ENCODE measurements around the gene NR6A1. TPM values are rescaled to one million over a fixed set of nuclear protein-coding genes. Genes with fewer than 3 reads are reported as not detected.
"Not testable (repeated sequence)": the region's sequence is repeated elsewhere in the genome, so short reads cannot be mapped to it uniquely, and the experiment has no call there.

The NR6A1 gene
- total and polyA plus RNA-seq, 9 donors = 0.41 to 0.93 (median 0.62) TPM

- Histone ChIP-seq H3K9me3 (replicated peaks; ENCODE audit: control insufficient read depth, low read depth, low read length) (no peaks in the 10 kb centered on the region), H3K27me3 (ENCODE audit: control insufficient read depth, insufficient read depth, low read length) (no peaks in the 10 kb centered on the region), H3K4me3 (ENCODE audit: low read length) (no peak overlapping the region), H3K27ac (ENCODE audit: low read length) (no peak overlapping the region), H3K36me3 (ENCODE audit: control insufficient read depth, insufficient read depth, low read length) (no peaks in the 10 kb centered on the region), H3K4me1 (ENCODE audit: control insufficient read depth, insufficient read depth, low read length) (peaks cover 4% of the 10 kb centered on the region)
- 63% methylated on average over 6 of the region's 11 CpGs for WGBS (ENCODE audit: insufficient coverage)
- peak; percentile 10 for DNase-seq
Measured at GRCh38 chr9:124621371-124622328, 149.5 kb downstream of the NR6A1 start.

GRCh38 chr9:124618476-124618875 lies 152.6 kb downstream of the NR6A1 start:
- no peaks in the 10 kb centered on the region for H3K27me3 ChIP-seq (ENCODE audit: control insufficient read depth, insufficient read depth, low read length)
- no peak overlapping the region for H3K27ac ChIP-seq (ENCODE audit: low read length)
- no peak for DNase-seq
- 80% methylated on average over 1 of the region's 3 CpGs for WGBS (ENCODE audit: insufficient coverage)
- no peaks in the 10 kb centered on the region for H3K9me3 ChIP-seq (replicated peaks; ENCODE audit: control insufficient read depth, low read depth, low read length)
- H3K36me3 ChIP-seq (ENCODE audit: control insufficient read depth, insufficient read depth, low read length) = no peaks in the 10 kb centered on the region
- H3K4me3 ChIP-seq (ENCODE audit: low read length) = no peak overlapping the region
- H3K4me1 ChIP-seq (ENCODE audit: control insufficient read depth, insufficient read depth, low read length) = no peaks in the 10 kb centered on the region

DNA sequence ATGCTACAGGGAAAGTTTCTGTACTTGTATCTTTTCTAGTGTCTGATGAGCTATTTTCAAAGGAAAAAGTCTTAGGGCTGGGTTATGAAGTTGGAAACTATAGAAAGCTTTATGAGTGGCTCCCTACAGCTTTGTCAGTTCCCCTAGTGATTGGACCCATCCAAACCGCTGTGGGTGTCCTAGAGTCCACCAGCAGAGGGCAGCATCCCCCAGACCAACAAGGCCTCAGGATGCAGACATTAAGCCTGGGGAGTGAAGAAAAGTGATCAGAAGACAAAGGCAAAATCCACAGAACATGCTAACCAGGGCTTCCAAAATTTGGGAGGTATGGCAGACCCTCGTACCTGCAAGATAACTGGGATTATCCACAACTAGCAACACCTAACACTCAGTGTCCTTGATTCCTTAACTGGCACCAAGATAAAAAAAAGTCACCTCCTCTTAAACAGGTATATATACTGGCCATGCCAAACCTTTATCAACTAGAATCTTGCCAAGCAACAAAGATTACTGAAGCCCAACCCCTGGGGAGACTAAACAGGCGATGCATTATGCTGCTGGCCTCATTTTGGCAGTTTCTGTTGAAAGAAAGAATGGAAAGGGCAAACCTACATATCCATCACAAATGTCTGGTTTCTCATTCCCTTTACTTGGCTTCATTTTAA lies 153.5 kb downstream of the NR6A1 start:
- no peaks in the 10 kb centered on the region for H3K36me3 ChIP-seq (ENCODE audit: control insufficient read depth, insufficient read depth, low read length)
- 0% methylated on average over 1 of the region's 3 CpGs for WGBS (ENCODE audit: insufficient coverage)

GRCh38 chr9:124616961-124617360 lies 154.2 kb downstream of the NR6A1 start:
- no peak overlapping the region for H3K4me3 ChIP-seq (ENCODE audit: low read length)
- H3K9me3 ChIP-seq (replicated peaks; ENCODE audit: control insufficient read depth, low read depth, low read length) = no peaks in the 10 kb centered on the region
- 71% methylated on average over 1 of the region's 3 CpGs for WGBS (ENCODE audit: insufficient coverage)
- no peaks in the 10 kb centered on the region for H3K36me3 ChIP-seq (ENCODE audit: control insufficient read depth, insufficient read depth, low read length)
- H3K4me1 ChIP-seq (ENCODE audit: control insufficient read depth, insufficient read depth, low read length) = no peaks in the 10 kb centered on the region
- H3K27ac ChIP-seq (ENCODE audit: low read length) = no peak overlapping the region
- no peak for DNase-seq
- H3K27me3 ChIP-seq (ENCODE audit: control insufficient read depth, insufficient read depth, low read length) = no peaks in the 10 kb centered on the region

More for the DNA sequence above, 153.5 kb downstream of the NR6A1 start:
- Histone ChIP-seq H3K4me1 (ENCODE audit: control insufficient read depth, insufficient read depth, low read length) (no peaks in the 10 kb centered on the region), H3K4me3 (ENCODE audit: low read length) (no peak overlapping the region), H3K27me3 (ENCODE audit: control insufficient read depth, insufficient read depth, low read length) (no peaks in the 10 kb centered on the region), H3K27ac (ENCODE audit: low read length) (no peak overlapping the region), H3K9me3 (replicated peaks; ENCODE audit: control insufficient read depth, low read depth, low read length) (no peaks in the 10 kb centered on the region)
- DNase-seq = peak; percentile 88

GRCh38 chr9:124615840-124616239 lies 155.3 kb downstream of the NR6A1 start:
- DNase-seq; H3K27ac ChIP-seq (ENCODE audit: low read length); H3K27me3 ChIP-seq (ENCODE audit: control insufficient read depth, insufficient read depth, low read length); H3K9me3 ChIP-seq (replicated peaks; ENCODE audit: control insufficient read depth, low read depth, low read length); H3K36me3 ChIP-seq (ENCODE audit: control insufficient read depth, insufficient read depth, low read length); H3K4me3 ChIP-seq (ENCODE audit: low read length); H3K4me1 ChIP-seq (ENCODE audit: control insufficient read depth, insufficient read depth, low read length): not testable (repeated sequence)
- WGBS (ENCODE audit: insufficient coverage) = 88% methylated on average over 5 of the region's 7 CpGs

DNA sequence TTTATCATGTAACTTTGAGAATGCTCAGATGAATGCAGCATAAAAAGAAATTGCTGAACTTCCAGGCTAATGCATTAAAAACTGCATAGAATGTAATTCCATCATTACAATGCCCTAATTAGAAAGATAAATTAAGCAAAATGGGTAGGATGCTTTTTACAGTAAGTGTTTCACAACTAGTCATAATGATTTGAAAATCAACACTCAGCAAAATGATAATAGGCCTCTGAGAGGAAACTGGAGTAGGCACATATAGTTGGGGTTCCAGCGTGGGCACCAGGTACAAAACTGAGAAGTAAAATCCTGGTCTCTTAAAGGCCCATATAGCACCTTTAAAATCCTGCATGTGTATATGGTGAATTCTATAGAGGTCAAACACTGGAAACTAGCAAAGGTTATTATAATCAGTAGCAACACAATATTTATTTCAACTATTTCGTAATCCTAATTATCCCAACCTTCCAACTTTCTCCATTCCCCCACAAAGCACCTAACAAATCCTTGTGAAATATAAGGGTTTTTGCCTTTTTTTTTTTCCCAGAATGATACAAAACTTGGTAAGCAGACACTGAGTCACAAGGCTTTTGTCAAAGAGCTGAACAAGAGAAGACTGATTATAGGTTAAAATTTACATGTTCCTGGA lies 155.9 kb downstream of the NR6A1 start:
- no peaks in the 10 kb centered on the region for H3K9me3 ChIP-seq (replicated peaks; ENCODE audit: control insufficient read depth, low read depth, low read length)
- no peaks in the 10 kb centered on the region for H3K36me3 ChIP-seq (ENCODE audit: control insufficient read depth, insufficient read depth, low read length)
- H3K4me1 ChIP-seq (ENCODE audit: control insufficient read depth, insufficient read depth, low read length) = no peaks in the 10 kb centered on the region
- H3K27ac ChIP-seq (ENCODE audit: low read length) = no peak overlapping the region
- no CpG with 5 or more reads among the region's 2 CpGs for WGBS (ENCODE audit: insufficient coverage)
- no peak overlapping the region for H3K4me3 ChIP-seq (ENCODE audit: low read length)
- DNase-seq = no peak
- H3K27me3 ChIP-seq (ENCODE audit: control insufficient read depth, insufficient read depth, low read length) = no peaks in the 10 kb centered on the region

DNA sequence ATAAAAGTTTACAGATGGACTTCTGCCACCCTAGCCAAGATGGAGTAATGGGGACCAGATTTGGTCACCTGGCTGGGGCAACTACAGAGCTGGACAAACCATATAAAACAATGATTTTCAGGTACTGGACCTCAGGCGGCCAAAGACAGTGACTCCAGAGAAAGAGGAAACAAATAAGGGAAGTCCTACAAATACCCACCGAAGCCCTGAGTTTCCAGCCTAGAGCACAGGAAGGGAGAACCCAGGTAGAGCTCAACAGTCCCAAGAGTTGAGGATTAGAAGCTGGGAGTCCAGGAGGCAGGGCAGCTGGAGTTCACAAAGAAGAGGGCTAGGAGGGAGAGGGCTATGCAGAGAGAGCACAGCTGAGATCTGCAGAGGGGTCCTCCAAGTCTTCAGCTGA lies 157.3 kb downstream of the NR6A1 start:
- WGBS (ENCODE audit: insufficient coverage) = 100% methylated on average over 1 of the region's 2 CpGs
- no peak overlapping the region for H3K27ac ChIP-seq (ENCODE audit: low read length)

DNA sequence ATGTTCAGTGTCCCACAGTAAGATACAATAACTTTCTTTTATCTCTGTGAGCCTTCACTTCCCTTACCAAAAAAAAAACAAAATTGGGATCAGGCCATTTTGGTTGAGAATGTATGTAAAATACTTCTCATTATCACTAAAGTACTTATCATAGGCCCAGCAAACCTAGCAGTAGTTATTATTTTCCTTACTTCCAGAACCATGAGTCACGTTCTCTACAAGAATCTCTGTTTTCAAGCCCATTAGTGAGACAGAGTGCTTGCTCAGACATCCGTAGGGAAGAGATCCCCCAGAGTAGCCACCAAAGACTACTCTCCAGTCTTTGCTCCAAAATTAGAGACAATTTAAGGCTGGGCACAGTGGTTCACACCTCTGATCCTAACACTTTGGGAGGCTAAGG lies 160.0 kb downstream of the NR6A1 start:
- no peak overlapping the region for H3K4me3 ChIP-seq (ENCODE audit: low read length)
- H3K4me1 ChIP-seq (ENCODE audit: control insufficient read depth, insufficient read depth, low read length) = no peaks in the 10 kb centered on the region
- WGBS (ENCODE audit: insufficient coverage) = no CpG with 5 or more reads among the region's 2 CpGs

More for the DNA sequence above, 157.3 kb downstream of the NR6A1 start:
- Histone ChIP-seq H3K4me3 (ENCODE audit: low read length) (no peak overlapping the region), H3K9me3 (replicated peaks; ENCODE audit: control insufficient read depth, low read depth, low read length) (no peaks in the 10 kb centered on the region), H3K27me3 (ENCODE audit: control insufficient read depth, insufficient read depth, low read length) (no peaks in the 10 kb centered on the region), H3K4me1 (ENCODE audit: control insufficient read depth, insufficient read depth, low read length) (no peaks in the 10 kb centered on the region), H3K36me3 (ENCODE audit: control insufficient read depth, insufficient read depth, low read length) (no peaks in the 10 kb centered on the region)
- DNase-seq = no peak

DNA sequence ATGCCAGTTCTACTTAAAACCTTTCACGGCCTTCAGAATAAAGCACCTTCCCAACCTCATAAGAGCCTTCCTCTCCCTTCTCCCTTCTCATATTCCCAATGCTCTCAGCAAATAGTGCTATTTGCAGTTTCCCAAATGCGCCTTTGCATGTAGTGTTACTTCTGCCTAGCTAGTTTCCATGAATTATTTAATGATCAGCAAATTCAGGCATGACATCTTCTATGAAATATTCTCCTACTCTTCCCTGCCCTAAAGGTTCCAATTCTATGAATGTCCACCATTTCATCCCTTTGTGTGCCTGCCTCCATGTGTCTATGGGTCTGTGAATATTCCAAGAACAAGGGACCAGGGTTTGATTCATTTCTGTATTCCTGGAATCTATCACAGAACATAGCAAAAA lies 165.1 kb downstream of the NR6A1 start:
- Histone ChIP-seq H3K27me3 (ENCODE audit: control insufficient read depth, insufficient read depth, low read length) (no peaks in the 10 kb centered on the region), H3K4me1 (ENCODE audit: control insufficient read depth, insufficient read depth, low read length) (no peaks in the 10 kb centered on the region), H3K27ac (ENCODE audit: low read length) (no peak overlapping the region), H3K4me3 (ENCODE audit: low read length) (no peak overlapping the region), H3K9me3 (replicated peaks; ENCODE audit: control insufficient read depth, low read depth, low read length) (no peaks in the 10 kb centered on the region), H3K36me3 (ENCODE audit: control insufficient read depth, insufficient read depth, low read length) (no peaks in the 10 kb centered on the region)
- DNase-seq = no peak
- WGBS (ENCODE audit: insufficient coverage) = 84% methylated on average over 2 of the region's 2 CpGs

More for the DNA sequence above, 160.0 kb downstream of the NR6A1 start:
- Histone ChIP-seq H3K9me3 (replicated peaks; ENCODE audit: control insufficient read depth, low read depth, low read length) (no peaks in the 10 kb centered on the region), H3K27me3 (ENCODE audit: control insufficient read depth, insufficient read depth, low read length) (no peaks in the 10 kb centered on the region), H3K36me3 (ENCODE audit: control insufficient read depth, insufficient read depth, low read length) (no peaks in the 10 kb centered on the region), H3K27ac (ENCODE audit: low read length) (no peak overlapping the region)
- DNase-seq = no peak

DNA sequence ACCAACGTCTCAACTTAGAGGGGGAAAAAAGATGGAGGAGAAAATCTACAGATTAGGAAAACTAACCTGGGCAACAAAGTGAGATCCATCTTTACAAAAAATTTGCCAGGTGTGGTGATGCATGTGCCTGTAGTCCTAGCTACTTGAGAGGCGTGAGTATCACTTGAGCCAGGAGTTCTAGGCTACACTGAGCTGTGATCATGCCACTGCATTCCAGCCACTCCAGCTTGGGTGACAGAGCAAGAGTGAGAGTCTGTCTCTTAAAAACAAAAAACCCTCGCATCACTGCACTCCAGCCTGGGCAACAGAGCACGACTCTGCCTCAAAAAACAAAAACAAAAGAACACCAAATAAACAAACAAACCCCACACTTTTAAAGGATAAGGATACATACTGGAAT lies 165.9 kb downstream of the NR6A1 start:
- no peak for DNase-seq
- Histone ChIP-seq H3K27ac (ENCODE audit: low read length) (no peak overlapping the region), H3K9me3 (replicated peaks; ENCODE audit: control insufficient read depth, low read depth, low read length) (no peaks in the 10 kb centered on the region), H3K4me1 (ENCODE audit: control insufficient read depth, insufficient read depth, low read length) (no peaks in the 10 kb centered on the region), H3K4me3 (ENCODE audit: low read length) (no peak overlapping the region), H3K27me3 (ENCODE audit: control insufficient read depth, insufficient read depth, low read length) (no peaks in the 10 kb centered on the region), H3K36me3 (ENCODE audit: control insufficient read depth, insufficient read depth, low read length) (no peaks in the 10 kb centered on the region)
- WGBS (ENCODE audit: insufficient coverage) = 83% methylated on average over 1 of the region's 4 CpGs
